Amniotic epithelial cell (primary cell): ENCODE results near the gene RNF144A.
A peak's percentile ranks its signal among the peaks of the same experiment; 100 is the strongest.

Experiments
- DNase-seq: peaks from one replicate; pipeline ENCODE4 v3.0.0-alpha.2; 2010; ENCODE audit warnings: low read depth

RNF144A gene

DNA sequence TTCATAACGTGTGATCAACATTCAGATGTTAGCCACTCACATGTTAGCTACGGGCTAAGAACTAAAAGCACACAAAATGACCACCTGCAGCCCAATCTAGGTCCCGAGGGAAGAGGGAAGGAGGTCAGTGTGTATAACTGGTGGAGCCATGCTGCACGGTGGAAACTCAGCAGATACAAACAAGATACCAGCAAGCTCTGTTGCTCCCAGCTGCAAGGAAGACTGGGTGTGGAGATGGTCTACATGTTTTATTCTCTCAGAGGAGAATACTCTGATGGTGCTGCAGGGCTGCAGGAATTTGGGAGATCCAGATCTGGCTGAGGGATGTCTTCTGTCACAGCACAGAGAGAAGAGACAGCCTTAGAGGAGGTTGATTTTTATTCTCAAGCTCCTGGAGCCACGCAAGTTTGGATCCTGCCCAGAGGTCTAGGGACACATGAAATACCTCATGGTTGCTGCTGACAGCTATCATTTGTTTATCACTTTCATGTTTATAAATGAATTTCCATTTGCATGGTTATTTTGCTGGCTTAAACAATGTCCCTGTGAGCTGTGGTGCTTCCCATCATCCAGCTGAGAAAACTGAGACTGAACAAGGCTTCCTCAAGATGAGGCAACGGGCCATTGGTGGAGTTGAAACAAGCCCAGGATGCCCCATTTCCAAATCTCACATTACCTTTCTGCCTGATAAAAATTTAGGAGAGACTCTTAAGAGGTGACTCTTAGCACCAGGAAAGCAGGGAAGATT, 30.9 kb downstream of the RNF144A start:
- no peak for DNase-seq

DNA sequence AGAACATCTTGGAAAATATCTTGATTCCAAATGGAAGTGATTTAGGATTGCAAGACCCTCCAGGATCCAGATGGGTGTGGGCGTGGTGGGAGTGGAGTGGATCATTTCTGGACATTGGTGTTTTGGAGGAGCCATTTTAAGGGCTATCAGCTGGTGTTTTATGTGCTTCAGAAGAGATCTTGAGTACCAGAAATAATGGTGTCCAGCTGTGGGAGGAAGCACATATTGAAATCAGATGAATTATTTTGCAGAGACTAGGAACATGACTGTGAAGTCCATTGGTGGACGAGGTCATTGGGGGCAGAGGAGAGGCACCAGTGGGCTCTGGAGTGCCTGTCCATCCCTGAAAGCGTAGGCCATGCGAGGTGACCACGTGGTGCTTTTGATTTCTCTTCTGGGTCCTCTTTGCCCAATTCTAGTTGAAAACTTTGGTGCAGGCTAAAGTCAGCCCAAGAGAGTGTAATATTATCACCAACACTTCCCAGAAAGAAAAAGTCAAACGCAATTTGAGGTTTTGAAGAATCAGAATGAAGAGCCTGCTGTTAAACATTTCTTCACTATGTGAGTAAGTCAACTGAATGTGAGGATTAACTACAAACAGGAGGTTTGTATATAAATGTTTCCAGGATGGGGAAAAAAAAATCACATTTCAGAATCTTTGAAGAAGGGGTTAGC, 31.6 kb downstream of the RNF144A start:
- peak; percentile 65 for DNase-seq

DNA sequence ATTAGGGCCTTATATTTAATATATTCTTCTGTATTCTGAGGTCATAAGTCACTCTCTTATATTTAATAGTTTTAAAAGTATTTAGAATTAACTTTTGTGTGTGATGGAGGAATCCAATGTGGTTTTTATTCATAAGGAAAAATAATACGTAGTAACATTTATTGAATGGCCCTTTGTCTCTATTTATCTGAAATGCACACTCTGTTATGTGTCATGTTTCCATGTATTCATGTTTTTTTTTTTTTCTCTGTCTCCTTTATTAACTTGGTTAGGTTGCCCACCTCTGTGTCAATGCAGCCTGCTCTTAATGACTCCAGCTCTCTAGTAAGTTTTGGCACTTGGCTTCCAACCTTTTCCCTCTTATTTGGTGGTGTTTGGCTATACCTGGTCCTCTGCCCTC, 33.8 kb downstream of the RNF144A start:
- no peak for DNase-seq

DNA sequence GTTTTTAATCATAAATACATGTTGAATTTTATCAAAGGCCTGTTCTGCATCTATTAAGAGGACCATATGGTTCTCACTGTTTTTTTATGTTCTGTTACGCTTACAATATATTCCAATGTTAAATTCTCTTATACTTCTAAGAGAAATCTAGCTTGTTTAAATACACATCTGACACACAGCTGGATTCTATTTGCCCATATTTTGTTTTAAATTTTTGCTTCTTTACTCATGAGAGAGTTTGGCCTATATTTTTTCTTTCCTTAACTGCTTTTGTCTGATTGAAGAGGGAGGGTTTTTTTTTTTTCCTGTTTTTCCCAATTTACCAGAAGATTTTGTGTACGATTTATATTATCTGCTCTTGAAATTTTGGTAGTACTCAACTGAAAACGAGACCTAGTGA, 34.9 kb downstream of the RNF144A start:
- DNase-seq, result no peak

DNA sequence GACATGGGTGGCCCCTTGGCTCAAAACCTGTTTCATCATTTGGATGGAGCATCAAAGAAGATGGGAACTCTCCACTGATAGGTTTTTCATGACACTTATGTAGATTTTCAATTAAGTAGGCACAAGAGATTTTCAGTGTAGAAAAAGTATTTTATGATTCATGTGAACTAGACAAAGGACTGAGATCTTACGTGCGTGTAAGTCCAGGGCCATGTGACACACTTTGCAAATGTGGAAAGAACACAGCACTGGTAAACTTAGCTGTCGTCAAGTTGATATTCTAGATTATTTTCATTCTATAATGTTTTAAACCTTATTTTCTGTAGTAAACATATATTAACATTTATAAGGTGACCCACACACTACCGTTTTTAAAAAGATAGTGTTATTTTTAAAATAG, 37.4 kb downstream of the RNF144A start:
- DNase-seq, result no peak

DNA sequence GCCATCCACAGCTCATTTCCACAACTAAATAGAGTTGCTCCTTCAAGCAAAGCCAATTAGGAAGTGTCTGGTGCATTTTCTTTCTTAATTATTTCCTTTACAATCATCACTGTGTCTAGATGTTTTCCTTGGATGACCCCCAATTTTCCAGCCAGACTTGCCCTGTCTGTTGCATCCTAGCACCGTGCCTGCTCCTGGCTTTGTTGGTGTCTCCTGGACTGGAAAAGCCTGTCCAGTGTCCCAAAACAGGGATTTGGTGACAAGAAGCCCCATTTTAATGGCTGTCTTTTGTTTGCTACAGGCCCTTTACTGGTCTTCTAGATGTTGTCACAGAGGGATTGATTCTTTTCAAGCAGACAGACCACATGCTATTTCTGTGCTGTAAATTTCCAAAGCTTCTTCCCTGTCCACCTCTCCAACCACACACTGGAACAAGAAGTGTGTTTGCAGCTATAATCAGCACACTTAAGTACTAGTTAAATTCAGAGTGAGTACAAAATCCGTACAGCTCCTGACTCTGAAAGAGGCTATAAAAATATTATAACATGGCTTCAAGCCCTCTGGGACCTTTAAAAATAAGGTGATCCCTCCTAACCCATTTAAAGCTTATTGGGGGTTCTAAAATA, 38.4 kb downstream of the RNF144A start:
- DNase-seq, result no peak

DNA sequence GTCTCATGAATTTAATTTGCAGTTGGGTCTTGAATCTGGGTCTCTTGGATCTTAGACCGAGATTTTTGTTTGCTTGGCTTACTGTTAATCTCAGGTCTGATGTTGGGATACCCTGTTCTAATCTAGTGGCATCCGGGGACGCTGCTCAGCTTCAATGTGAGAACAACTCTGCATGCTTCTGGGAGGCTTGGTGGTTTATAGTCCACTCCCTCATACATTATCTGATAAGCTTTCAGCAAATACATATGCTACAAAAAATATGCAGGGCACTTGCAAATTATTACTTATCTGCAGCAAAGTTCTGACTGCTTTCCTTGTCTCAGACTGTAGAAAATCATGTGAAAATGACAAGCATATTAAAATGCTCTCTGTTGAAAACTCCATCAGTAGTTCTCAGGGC, 39.4 kb downstream of the RNF144A start:
- peak; percentile 65 for DNase-seq

DNA sequence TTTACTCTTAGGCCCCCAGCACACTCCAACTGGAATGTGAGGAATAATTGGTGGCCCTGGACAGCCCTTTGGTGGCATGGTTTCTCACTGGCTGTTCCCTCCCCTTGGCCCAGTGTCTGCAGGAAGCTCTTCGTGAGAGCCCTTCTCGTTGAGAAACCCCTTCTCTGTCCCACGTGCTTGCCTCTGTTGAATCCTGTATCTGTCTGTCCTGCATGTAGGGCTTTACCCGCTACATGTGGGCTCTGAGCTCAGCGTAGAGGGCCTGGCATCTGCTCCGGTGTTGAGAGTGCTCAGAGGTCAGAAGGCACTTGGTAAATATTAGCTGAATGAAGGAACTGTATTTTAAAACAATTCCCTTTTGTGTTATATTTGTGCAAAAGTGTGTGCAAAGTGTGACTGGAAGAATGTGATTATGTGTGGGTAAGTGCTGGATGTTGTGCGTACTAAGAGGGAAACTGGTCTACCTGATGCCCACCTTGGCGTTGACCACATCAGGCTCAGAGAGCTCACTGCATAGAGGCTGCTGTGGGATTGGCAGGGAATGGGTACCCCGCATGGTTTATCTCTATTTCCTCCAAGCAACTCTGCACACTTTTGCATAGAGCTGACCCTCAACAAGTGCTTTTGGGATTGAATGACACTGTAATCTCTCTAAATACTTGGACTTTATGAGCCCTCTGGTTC, 40.0 kb downstream of the RNF144A start:
- DNase-seq, result no peak

- DNase-seq, result peak; percentile 80
Measured at GRCh38 chr2:6957910-6958615, 40.9 kb downstream of the RNF144A start.

- no peak for DNase-seq
Measured at GRCh38 chr2:6958616-6959235, 41.5 kb downstream of the RNF144A start.

- no peak for DNase-seq
Measured at GRCh38 chr2:6959751-6960150, 42.5 kb downstream of the RNF144A start.

- peak; percentile 60 for DNase-seq
Measured at GRCh38 chr2:6960659-6961058, 43.4 kb downstream of the RNF144A start.

DNA sequence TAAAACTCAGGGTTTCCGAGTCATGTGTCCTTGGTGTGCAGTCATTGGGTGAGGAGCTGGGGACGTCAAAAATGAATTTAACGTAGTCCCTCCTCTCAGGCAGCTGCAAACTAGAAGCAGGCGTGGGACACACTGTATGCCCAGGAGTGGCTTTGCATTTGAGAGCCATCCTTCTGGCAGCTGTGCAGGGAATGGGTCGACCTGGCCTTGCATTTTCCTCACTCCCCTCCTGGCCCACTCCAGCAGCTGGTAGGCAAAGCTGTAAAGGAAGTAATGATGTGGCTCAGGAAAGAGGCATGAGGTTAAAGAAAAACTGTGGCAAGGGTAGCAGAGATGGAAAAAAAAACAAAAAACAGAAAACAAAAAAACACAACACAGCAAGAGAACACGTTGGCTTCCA, 46.5 kb downstream of the RNF144A start:
- DNase-seq, result no peak

- no peak for DNase-seq
Measured at GRCh38 chr2:6965071-6965795, 48.0 kb downstream of the RNF144A start.

- no peak for DNase-seq
Measured at GRCh38 chr2:6966446-6966940, 49.3 kb downstream of the RNF144A start.

DNA sequence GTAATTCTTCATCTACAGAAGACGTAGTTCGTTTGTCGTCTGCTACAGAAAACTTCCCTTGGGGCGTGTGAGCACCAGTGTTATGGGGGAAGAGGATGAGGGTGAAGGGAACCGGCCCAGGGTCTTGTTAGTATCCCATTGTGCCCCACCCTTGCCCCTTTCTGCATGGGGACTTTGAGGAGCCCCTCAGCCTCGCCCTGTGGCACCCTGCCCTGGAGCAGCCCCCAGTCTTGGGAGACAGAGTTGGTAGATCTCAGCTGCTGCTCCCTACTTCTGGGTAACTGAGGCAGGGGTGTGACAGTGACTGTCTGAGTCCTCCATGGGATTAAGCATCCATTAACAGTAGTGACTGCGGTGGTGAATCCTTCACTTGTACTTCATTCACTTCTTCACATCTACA, 50.1 kb downstream of the RNF144A start:
- no peak for DNase-seq

- DNase-seq, result no peak
Measured at GRCh38 chr2:6968319-6969100, 51.3 kb downstream of the RNF144A start.

DNA sequence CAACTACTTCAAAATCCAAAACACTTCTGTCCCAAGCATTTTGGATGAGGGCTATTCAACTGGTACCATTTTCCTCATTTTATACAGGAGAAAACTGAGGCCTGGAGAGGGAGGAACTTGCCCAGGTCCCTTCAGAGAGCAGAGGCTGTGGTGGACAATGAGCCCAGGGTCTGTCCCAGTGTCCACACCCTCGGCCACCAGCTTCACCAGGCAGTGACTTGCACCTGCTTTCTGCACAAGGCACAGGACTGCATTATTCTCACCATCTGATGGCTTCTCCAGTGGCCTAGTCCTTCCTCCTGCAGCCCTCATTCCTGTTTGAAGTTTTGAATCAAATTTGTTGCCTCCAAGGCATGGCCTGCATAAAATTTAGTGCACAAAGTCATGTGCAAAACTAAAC, 53.3 kb downstream of the RNF144A start:
- DNase-seq, result no peak

- DNase-seq, result no peak
Measured at GRCh38 chr2:6970976-6971480, 53.8 kb downstream of the RNF144A start.

DNA sequence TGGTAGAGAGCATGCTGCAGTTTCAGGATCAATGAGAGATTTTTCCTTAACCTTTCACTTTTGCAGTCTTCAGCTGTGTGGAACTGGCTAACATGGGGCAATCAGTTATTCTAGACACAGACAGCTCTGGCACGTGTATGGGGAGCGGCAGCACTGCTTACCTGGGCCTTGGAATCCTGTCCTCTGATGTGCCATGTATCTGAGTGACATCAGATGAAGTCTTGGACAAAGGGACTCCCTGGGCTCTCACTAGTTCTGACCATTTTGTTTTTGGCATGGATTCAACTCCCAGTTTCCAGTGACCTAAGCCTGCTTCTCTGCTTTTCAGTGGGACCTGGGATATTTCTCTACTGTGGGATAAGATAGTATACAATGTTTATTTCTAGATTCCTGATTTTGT, 54.3 kb downstream of the RNF144A start:
- no peak for DNase-seq
